Mesangial cell (primary cell): ENCODE measurements around the gene TMEM156. TPM values are rescaled to one million over a fixed set of nuclear protein-coding genes. Genes with fewer than 3 reads are reported as not detected.

ENCODE experiments used
- total RNA-seq: library from RNA; depleted of rRNA; stranded (reverse); fragments of >200 nt; gene quantifications from 2 replicates; pipeline ENCODE4 v1.2.3, GENCODE V29; 2015

The TMEM156 gene
- 0.51 and 7.7 TPM in 2 replicates for total RNA-seq

GRCh38 chr4:39032218-39033085, at the start of gene TMEM156:
TMEM156 (minus strand) TSS chr4:39032409; CDS start chr4:39032313, 96 bp downstream.

GRCh38 chr4:39062094-39062769, 30.0 kb upstream of the TMEM156 start, which contains the start of gene KLHL5:
KLHL5 (plus strand) TSS chr4:39062232; CDS start chr4:39062653, 421 bp downstream.

Other genes starting within 250 kb of the TMEM156 start
- gene TLR10, start 249.4 kb downstream of the TMEM156 start, total RNA-seq = not detected in 2 replicates
- gene TLR1, start 227.6 kb downstream of the TMEM156 start, total RNA-seq = under 0.01 and 0.49 TPM in 2 replicates
- 0.25 and 0.49 TPM in 2 replicates for gene TLR6, start 175.6 kb downstream of the TMEM156 start, total RNA-seq
- gene FAM114A1, start 164.6 kb downstream of the TMEM156 start, total RNA-seq = 101 and 125 TPM in 2 replicates
- 39.8 and 78.1 TPM in 2 replicates for gene KLHL5, start 29.8 kb upstream of the TMEM156 start, total RNA-seq
- gene WDR19, start 150.1 kb upstream of the TMEM156 start, total RNA-seq = 11.7 and 23.3 TPM in 2 replicates